Measurements from ENCODE around the gene SEC14L1. TPM values are rescaled to one million over a fixed set of nuclear protein-coding genes. Genes with fewer than 3 reads are reported as not detected.

The SEC14L1 gene
- total RNA-seq, 4 donors from 2014 or later: 51.1 to 113 (median 81.7) TPM

GRCh38 chr17:77228816-77229215 is 88.0 kb downstream of the SEC14L1 start:
- Histone ChIP-seq H3K27me3 (no peaks in the 10 kb centered on the region), H3K9me3 (peaks cover 0 to 8% (median 0%) of the 10 kb centered on the region in 4 donors), H3K27ac (no peak overlapping the region), H3K36me3 (peaks cover 0 to 4% (median 0%) of the 10 kb centered on the region in 3 donors), H3K4me3 (no peak overlapping the region), H3K4me1 (no peaks in the 10 kb centered on the region)
- TF ChIP-seq CTCF (IDR thresholded peaks at IDR 0.05): no peak
- no peak for TF ChIP-seq EP300 (IDR thresholded peaks at IDR 0.05)
- TF ChIP-seq POLR2A (IDR thresholded peaks at IDR 0.05): no peak
- WGBS, 2 donors: 87 to 91% methylated on average over 13 of the region's 13 CpGs
- no peak for DNase-seq (ENCODE audit: low spot score in 2 of 2)

GRCh38 chr17:77229786-77230435 is 89.1 kb downstream of the SEC14L1 start:
- Histone ChIP-seq H3K9me3 (peaks cover 0 to 6% (median 0%) of the 10 kb centered on the region in 4 donors), H3K27me3 (no peaks in the 10 kb centered on the region), H3K4me1 (peaks cover 0 to 6% (median 4%) of the 10 kb centered on the region in 4 donors), H3K4me3 (no peak overlapping the region), H3K36me3 (peaks cover 0 to 4% (median 0%) of the 10 kb centered on the region in 3 donors), H3K27ac (no peak overlapping the region)
- no peak for DNase-seq (ENCODE audit: low spot score in 2 of 2)
- TF ChIP-seq CTCF (IDR thresholded peaks at IDR 0.05): no peak
- TF ChIP-seq POLR2A (IDR thresholded peaks at IDR 0.05): no peak
- no peak for TF ChIP-seq EP300 (IDR thresholded peaks at IDR 0.05)
- 90 to 91% methylated on average over 14 to 22 of the region's 25 CpGs for WGBS, 2 donors

- Histone ChIP-seq H3K27ac (no peak overlapping the region), H3K4me1 (peaks cover 0 to 11% (median 6%) of the 10 kb centered on the region in 4 donors), H3K4me3 (no peak overlapping the region), H3K36me3 (peaks cover 0 to under 1% (median 0%) of the 10 kb centered on the region in 3 donors), H3K9me3 (peaks cover 0 to under 1% (median 0%) of the 10 kb centered on the region in 4 donors), H3K27me3 (no peaks in the 10 kb centered on the region)
- TF ChIP-seq EP300 (IDR thresholded peaks at IDR 0.05): no peak
- DNase-seq (ENCODE audit: low spot score in 2 of 2): no peak
- WGBS, 2 donors: 83 to 93% methylated on average over 6 of the region's 6 CpGs
Measured at GRCh38 chr17:77230436-77230830, 89.7 kb downstream of the SEC14L1 start.

- Histone ChIP-seq H3K27me3 (no peaks in the 10 kb centered on the region), H3K27ac (no peak overlapping the region), H3K4me3 (no peak overlapping the region), H3K9me3 (no peaks in the 10 kb centered on the region), H3K4me1 (peaks cover 0 to 19% (median 6%) of the 10 kb centered on the region in 4 donors), H3K36me3 (no peaks in the 10 kb centered on the region)
- DNase-seq (ENCODE audit: low spot score in 2 of 2): no peak
- WGBS, 2 donors: 83 to 89% methylated on average over 11 of the region's 11 CpGs
- TF ChIP-seq POLR2A (IDR thresholded peaks at IDR 0.05): no peak
- TF ChIP-seq CTCF (IDR thresholded peaks at IDR 0.05): no peak
- no peak for TF ChIP-seq EP300 (IDR thresholded peaks at IDR 0.05)
Measured at GRCh38 chr17:77231076-77231871, 90.5 kb downstream of the SEC14L1 start.

- DNase-seq (ENCODE audit: low spot score in 2 of 2): no peak
- Histone ChIP-seq H3K27ac (no peak overlapping the region), H3K9me3 (no peaks in the 10 kb centered on the region), H3K27me3 (no peaks in the 10 kb centered on the region), H3K4me1 (peaks cover 0 to 19% (median 6%) of the 10 kb centered on the region in 4 donors), H3K4me3 (no peak overlapping the region), H3K36me3 (no peaks in the 10 kb centered on the region)
- WGBS, 2 donors: 92 to 94% methylated on average over 10 of the region's 10 CpGs
- TF ChIP-seq EP300 (IDR thresholded peaks at IDR 0.05) (no peak), CTCF (IDR thresholded peaks at IDR 0.05) (no peak), POLR2A (IDR thresholded peaks at IDR 0.05) (no peak)
Measured at GRCh38 chr17:77233127-77233526, 92.4 kb downstream of the SEC14L1 start.
